Cardiac fibroblast (primary cell): ENCODE data around the gene CD99L2.

ENCODE experiments used
- DNase-seq, 2 donors: peaks; one replicate each; pipeline versions ENCODE4 v3.0.0 to v3.0.0-alpha.2; 2010; ENCODE audit warnings: low read depth in 2 of 2
- H3K4me3 ChIP-seq, 2 donors: replicated peaks in 1 of 2; 1 replicate in 1 of 2; 2 replicates in 1 of 2; pipeline ENCODE4 v1.5.1; 2011; ENCODE audit warnings: low read depth in 2 of 2, low read length in 2 of 2, mild to moderate bottlenecking in 2 of 2, moderate library complexity in 1 of 2
- TF ChIP-seq, protein P1 (sequence below): IDR thresholded peaks from one replicate; pipeline ENCODE4 v1.5.1; 2011; ENCODE audit warnings: low read depth, mild to moderate bottlenecking, low read length, inconsistent platforms

The CD99L2 gene

DNA sequence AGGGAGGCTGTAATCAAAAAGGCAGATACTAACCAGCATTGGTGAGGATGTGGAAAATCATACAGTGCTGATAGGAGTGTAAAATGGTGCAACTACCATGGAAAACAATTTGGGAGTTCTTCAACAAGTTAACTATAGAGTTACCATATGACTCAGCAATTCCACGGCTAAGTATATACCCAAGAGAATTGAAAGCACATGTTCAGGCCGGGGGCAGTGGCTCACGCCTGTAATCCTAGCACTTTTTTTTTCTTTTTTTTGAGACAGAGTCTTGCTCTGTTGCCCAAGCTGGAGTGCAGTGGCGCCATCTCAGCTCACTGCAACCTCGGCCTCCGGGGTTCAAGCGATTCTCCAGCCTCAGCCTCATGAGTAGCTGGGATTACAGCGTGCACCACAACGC lies 15.0 kb upstream of the CD99L2 start:
- peak; percentile 59 to 61 for DNase-seq
- no peak overlapping the region for H3K4me3 ChIP-seq
- TF ChIP-seq, protein P1, sequence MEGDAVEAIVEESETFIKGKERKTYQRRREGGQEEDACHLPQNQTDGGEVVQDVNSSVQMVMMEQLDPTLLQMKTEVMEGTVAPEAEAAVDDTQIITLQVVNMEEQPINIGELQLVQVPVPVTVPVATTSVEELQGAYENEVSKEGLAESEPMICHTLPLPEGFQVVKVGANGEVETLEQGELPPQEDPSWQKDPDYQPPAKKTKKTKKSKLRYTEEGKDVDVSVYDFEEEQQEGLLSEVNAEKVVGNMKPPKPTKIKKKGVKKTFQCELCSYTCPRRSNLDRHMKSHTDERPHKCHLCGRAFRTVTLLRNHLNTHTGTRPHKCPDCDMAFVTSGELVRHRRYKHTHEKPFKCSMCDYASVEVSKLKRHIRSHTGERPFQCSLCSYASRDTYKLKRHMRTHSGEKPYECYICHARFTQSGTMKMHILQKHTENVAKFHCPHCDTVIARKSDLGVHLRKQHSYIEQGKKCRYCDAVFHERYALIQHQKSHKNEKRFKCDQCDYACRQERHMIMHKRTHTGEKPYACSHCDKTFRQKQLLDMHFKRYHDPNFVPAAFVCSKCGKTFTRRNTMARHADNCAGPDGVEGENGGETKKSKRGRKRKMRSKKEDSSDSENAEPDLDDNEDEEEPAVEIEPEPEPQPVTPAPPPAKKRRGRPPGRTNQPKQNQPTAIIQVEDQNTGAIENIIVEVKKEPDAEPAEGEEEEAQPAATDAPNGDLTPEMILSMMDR, result no peak

DNA sequence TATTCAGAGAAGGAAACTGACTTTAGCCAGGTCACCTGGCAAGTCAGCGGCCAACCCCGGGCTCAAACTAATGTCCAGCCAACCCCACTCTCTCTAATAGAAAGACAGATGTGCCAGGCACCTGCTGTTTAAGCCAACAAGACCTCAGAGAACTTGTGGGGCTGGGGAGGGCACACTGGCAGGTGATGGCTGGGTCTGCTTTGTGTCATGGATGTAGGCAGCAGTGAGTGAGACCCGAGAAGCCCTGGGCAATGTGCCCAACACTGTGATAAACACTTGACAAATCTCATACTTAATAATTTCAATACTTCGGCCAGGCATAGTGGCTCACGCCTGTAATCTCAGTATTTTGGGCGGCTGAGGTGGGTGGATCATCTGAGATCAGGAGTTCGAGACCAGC lies 9.0 kb upstream of the CD99L2 start:
- no peak overlapping the region for H3K4me3 ChIP-seq
- DNase-seq, result no peak
- TF ChIP-seq, protein P1, result no peak

DNA sequence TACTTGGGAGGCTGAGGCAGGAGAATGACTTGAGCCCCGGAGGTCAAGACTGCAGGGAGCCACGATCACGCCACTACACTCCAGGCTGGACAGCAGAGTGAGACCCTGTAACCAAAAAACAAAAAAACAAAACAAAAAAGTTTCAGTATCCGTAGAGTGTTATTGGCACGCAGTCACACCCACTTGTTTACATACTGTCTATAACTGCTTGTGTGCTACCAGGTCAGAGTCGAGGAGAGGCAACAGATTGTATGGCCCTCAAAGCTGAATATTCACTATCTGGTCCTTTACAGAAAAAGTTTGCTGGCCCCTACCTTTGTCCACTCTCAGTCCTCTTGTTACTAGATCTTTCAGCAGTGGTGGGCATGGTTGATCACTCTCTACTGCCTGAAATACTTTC lies 8.2 kb upstream of the CD99L2 start:
- TF ChIP-seq, protein P1, result no peak
- no peak overlapping the region for H3K4me3 ChIP-seq
- DNase-seq, result no peak

DNA sequence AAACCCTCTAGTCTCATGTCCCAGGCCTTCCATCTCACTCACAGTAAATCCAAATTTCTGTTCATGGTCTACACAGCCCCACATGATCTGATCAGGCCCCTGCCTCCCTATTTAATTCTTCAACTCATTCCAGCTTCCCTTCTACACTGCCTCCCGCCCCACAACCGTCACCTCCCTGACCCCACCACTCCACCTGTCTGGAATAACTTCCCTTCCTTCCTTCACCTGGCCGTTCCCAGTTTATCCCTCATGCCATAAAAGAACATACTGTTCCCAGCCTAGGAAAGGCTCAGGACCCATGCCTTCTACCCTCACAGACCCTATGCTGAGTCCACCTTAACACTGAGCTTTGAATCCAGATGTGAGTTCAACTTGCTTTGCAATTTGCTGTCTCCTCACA lies 6.8 kb upstream of the CD99L2 start:
- TF ChIP-seq, protein P1, result no peak
- no peak overlapping the region for H3K4me3 ChIP-seq
- no peak for DNase-seq

DNA sequence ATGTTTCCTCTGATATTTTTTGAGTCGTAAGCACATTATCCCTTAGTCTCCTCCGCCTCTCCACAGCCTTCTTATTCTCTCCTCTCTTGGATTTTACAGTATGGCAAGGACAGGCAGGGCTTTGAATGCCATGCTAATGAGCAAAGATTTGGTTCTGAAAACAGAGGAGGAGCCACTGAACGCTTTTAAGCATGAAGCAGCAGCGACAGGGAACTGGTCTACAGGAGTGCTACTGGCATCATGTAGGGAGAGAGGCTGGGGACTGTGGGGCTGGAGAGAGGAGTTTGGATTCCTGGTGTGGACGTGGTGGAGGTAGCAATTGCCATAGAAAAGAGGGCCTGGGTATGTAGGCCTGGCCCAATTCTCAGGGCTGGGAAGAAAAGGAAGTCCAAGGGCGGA lies 4.6 kb upstream of the CD99L2 start:
- DNase-seq, result no peak
- no peak overlapping the region for H3K4me3 ChIP-seq
- TF ChIP-seq, protein P1, result no peak

DNA sequence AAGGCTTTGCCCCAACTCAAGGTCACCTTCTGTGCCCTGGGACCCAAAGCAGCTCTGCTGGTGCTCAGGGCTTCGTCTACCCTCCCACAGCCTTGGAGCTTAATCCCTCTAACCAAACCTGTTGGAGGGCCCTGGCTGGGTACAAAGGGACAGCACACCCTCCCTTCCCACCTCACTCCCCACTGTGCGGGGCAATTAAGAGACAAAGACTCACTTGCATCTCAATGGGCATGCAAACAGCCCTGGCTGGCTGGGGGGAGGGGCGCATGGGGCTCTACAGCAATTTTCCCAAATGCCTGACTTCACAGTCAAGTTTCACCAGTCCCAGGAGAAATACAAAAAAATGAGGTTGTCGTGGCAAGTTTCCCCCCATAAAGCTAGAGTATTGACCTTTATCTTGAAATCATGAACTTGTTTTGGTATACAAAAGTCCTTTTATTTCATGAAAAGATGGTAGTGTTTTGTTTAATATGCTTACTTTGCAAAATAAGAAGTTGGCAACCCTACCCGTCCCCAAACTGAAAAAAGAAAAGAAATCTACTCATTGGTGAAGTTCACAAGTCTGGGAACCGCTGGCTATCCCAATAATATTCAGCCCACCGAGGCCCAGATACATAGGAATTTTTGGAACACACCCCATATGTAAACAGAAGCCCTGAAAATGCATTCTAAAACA lies 4.1 kb upstream of the CD99L2 start:
- TF ChIP-seq, protein P1, result no peak
- H3K4me3 ChIP-seq, result no peak overlapping the region
- no peak for DNase-seq
